AML-193 (cell line): Measurements from ENCODE around the gene SERPINA12.

Experiments used
- DNase-seq, 2 experiments: peaks; one replicate each; lab custom pipeline; 2025; lab: John Stamatoyannopoulos, UW

Gene SERPINA12, protein sequence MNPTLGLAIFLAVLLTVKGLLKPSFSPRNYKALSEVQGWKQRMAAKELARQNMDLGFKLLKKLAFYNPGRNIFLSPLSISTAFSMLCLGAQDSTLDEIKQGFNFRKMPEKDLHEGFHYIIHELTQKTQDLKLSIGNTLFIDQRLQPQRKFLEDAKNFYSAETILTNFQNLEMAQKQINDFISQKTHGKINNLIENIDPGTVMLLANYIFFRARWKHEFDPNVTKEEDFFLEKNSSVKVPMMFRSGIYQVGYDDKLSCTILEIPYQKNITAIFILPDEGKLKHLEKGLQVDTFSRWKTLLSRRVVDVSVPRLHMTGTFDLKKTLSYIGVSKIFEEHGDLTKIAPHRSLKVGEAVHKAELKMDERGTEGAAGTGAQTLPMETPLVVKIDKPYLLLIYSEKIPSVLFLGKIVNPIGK

GRCh38 chr14:94509356-94509755 lies at the start of gene SERPINA12:
SERPINA12 (minus strand) TSS chr14:94509469; CDS start chr14:94498397, 11,072 bp downstream.
- DNase-seq = no peak

DNA sequence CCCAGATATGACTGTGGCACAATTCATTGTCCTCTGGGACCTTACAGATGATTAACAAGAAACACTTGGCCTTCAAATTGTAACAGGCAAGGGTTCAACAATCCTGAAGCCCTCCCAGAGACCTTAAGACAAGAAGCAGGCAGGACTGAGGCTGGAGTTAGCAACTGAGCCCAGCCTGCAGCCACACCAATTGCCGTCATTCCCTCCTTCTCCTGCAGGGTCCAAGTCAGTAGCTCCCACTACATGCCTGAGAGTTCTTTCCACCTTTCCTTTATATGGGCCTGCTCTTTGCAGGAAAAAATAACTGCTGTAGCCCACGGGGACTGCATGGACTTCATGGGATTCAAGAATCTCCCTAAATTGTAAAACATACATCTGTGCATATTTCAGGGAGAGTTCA lies 49.6 kb upstream of the SERPINA12 start:
- DNase-seq = no peak

GRCh38 chr14:94557327-94557726 lies 48.1 kb upstream of the SERPINA12 start:
- no peak for DNase-seq

DNA sequence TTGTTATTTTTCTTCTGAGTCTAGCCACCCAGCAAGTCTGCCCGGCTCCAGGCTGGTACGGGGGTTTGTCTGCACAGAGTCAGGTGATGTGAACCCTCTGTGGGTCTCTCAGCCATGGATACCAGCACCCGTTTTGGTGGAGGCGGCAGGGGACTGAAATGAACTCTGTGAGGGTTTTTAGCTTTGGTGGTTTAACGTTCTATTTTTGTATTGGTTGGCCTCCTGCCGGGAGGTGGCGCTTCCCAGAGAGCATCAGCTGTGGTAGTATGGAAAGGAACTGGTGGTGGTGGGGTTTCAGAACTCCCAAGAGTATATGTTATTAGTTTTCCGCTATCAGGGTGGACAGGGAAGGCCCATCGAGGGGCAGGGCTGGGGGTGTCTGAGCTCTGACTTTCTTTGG lies 46.7 kb upstream of the SERPINA12 start:
- DNase-seq = no peak

DNA sequence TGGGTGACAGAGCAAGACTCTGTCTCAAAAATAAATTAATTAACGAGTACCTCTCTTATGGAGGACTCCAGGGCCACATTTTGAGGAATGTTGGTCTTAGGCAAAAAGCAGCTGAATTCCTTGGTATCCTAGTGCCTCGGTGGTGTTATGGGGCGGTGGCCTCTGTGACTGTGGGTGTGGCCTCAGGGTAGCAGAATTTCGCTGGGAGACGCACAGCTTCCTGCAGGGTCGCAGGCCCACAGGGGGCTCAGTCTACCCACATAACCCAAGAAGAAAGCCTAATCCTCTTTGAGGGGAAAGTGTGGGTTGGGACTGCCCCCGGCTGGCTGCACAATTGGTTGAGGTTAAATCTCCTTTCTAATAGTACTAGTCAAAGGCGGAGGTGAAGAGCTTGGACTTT lies 40.8 kb upstream of the SERPINA12 start:
- DNase-seq = no peak

DNA sequence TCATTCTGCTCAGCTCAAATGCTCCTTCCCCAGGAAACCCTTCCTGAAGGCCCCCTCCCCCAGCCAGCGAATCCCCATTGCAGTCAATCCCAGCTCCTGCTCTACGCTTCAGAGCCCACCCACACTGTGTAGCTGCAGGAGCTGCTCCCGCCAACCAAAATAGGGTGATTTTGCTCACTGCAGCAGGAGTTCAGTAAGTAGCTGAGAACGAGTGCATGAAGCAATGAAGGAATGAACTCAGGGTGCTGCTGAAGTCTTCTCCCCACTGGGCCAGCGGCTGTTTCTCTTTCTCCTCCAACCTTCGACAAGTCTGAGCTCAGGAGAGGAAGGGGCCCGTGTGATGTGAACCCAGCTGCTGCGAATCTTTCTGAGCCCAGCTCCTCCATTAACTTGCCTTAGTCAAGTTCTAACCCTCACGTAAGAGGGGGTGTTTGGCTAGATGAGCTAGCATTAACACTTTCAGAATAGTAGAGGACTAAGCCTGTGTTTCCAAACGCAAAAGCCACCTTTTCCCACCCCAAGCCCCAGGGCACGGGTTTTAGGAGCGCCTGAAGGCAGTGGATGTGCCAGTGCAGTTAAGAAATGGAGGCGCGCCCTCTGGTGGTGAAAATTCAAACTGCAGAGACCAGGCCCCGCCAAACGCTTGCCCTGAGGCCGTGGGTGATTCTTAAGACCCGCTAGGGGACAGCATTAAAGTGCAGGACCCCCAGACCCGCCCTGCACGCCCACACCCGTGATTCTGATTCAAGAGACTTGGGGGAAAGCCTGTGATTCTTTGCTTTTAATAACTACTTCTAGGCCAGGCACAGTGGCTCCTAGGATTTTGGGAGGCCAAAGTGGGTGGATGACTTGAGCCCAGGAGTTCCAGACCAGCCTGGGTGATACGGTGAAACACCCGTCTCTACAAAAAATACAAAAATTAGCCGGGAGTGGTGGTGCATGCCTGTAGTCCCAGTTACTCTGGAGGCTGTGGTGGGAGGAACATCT lies 40.0 kb upstream of the SERPINA12 start:
- peak; percentile 8 to 22 for DNase-seq

DNA sequence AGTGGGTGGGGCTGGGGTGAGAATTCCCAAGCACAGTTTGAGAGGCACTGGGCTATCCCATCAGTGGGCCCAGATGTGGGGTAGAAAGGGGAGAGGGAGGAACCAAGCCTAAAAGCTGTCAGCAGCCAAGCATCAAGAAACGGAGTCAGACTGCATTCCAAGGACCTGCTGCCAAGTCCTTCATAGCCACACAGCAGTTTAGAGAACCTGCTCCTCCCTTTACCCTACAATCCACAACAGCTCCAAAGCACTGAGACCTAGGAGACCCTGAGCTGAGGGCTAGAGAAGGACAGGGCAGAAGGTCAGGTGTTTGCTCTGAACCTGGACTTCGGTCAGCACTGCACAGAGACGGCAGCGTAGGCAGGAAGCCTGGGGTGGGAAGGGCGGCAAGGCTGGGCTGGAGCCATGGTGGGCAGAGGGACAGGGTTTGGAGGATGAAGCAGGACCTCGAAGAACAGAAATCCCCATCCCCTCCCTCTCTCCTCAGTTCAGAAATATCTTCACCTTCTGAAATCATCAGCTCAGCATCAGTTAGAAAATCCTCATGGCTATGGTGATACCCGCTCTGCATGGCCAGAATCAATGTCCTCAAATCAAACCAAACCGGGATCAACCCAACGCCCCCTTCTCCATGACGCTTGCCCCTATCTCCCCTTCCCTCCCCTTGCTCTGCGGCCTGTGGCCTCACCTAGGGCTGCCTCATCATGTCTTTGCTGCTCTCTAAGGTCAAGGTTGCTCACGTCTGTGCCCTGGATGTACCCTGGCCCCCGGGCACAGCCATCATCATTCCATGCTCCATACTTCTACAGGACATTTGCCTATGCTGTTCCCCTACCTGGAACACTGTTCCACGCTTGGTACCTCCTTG lies 39.1 kb upstream of the SERPINA12 start:
- DNase-seq = no peak

- DNase-seq = no peak
Observed at GRCh38 chr14:94547726-94548125, 38.5 kb upstream of the SERPINA12 start.

DNA sequence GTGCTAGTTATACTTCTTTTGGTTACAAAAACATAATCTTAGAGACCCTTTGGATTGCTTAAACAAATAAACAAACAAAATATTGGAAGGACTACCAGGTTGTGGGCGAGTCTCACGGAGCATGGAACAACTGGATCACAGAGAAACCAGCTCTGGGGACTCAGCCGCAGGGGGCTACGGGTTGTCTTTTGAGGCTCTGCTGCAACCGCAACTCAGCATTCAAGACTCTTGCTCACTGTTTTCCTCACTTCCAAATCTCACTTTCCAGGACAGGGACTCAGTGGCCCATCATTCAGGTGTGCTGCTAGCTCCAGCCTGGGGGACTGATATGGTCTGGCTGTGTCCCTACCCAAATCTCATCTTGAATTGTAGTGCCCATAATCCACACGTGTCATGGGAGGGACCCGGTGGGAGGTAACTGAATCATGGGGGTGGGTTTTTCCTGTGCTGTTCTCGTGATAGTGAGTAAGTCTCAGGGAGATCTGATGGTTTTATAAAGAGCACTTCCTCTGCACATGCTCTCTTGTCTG lies 37.9 kb upstream of the SERPINA12 start:
- no peak for DNase-seq

DNA sequence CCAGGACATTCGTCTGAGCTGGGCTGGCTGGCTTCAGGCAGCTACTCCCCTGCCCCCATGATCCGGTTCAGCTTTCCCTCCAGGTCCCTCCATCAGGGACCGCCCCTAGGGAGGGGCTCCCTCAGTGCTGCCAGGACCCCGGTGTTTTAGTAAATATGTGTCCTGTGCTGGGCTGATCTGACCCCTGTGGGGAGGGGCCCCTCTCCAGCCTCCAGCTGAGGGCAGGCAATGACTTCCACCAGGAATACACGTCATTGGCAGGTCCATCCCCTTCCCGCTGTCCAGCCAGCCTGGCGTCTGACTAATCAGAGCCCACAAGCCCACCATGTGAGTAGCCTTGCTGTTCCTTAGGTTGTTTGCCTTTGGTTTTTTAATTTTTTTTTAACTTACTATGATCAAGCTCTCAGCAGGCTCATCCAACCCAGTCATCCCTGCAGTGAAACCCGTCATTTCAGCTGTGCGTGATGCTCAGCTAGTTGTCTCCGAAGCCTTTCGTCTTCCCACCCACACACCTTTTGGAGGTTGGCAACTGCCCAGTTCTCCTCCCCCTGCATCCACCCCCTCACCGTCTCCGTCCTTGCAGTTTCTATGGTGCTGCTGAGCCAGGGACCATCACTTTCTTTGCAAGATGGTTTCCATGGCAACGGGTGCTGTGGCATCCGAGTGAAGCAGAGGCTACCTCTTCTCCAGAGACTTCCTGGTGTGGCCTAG lies 36.0 kb upstream of the SERPINA12 start:
- no peak for DNase-seq

DNA sequence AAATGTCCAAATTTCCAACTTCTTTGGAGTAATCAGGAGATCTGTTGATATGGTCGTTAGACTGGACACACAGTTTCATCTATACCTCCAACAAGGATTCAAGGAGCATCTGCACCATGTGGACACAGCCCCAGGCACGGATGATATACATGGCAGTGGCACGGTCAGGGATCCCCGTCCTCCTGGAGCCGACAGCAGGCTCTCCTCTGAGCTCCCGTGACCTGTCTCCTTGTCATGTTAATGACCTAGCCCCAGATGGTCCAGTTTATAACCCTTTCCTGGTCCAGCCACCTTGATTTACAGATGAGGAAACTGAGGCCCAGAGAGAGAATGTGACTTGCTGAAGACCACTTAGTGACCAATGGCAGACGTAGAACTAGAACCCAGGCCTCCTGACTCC lies 35.5 kb upstream of the SERPINA12 start:
- no peak for DNase-seq

DNA sequence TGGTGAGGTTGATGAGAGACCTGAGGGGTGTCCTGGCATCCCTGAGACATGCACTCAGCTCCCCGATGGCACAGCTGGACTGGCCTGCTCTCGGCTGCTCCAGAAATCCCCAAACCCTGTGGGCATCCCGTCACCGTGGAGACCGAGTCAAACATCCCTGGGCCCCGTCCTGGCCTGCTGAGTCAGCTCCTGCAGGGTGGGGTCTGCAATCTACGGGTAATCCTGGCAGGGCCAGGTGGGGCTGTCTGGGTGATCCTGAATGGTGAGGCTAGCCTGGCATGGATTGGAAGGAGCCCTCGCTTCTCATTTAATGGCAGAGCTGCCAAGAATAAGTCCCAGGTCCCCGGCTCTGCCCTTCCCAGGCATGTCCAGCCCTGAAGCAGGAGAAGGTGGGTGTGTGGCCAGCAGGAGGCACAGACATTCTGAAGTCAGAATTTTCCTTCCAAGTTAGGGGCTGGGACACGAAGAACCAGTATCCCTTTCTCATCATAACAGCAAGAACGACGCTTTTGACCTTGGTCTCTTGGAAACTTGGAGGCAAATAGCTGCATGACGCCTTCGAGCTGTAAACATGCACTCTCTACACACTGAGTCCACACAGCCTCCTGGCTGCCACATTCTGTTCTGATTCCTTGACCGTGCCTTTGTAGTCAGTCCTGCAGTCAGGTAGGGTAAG lies 34.3 kb upstream of the SERPINA12 start:
- no peak for DNase-seq

DNA sequence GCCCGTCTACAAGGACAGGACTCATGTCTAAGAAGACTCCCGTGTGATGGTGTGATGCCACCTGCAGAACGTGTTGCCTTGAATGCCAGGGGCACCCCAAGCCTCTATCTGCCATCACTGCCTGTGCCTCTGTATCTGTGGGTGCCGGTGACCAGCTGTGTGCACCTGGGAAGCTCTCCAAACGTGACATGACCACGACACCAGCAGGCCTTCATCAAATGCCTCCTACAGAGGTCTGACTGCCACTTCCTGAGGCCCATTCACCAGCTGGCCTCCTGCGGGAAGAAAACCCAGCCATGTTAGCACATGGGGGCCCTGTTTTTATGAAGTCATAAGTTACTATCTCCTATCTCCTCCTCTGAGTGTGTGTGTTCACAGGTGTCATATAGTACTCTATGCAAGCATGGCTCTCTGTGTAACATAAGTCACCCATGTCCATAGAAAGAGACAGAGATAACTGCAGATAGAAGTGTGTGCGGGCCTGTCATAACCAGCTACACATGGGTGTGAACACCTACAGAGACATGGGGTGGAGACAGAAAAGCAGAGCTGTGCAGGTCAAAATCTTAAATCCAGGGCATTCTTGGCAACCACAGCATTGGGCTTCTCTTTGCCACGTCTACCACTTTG lies 33.7 kb upstream of the SERPINA12 start:
- no peak for DNase-seq

GRCh38 chr14:94542111-94542810 lies 33.0 kb upstream of the SERPINA12 start:
- no peak for DNase-seq

- DNase-seq = no peak
Observed at GRCh38 chr14:94541234-94541975, 32.1 kb upstream of the SERPINA12 start.

DNA sequence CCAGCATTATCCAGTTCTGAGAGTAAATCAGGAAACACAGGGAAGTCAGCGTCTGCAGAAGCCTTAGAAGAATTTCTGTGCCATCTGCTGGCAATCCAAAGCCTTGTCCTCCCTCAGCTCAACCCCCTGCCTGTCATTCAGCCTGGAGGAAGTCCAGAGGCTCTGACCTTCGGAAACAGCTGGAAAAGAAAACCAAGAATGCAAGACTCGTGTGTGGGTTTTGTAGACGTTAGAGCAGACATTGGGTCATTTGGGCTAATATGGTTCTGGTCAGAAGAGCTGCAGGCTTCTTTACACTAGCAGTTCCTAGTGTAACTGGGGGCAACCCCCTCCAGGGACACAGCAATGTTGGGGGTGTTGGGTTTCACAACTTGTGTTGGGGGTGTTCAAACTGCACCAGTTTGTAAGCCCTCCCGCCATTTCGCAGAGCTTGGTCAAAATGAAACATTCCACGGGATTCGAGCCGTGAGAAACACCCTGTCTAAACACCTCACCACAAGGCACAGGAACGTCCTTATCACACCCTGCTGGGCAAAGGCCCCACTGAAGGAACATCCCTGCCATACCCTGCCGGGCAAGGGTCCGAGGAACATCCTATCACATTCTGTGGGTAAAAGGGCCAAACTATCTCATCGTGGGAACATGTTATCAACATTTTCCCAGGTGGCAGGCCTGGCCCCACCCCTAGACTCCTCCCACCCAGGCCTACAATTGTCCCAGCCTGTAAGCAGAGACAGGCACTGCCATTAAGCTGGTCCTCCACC lies 30.9 kb upstream of the SERPINA12 start:
- no peak for DNase-seq

- DNase-seq = no peak
Observed at GRCh38 chr14:94539181-94539580, 29.9 kb upstream of the SERPINA12 start.
